MM.1S (cell line): ENCODE data around the gene CCDC86.

Source experiments
- CTCF ChIP-seq: fragments of 300-600 bp; sonication (generic); IDR thresholded peaks from 2 replicates; pipeline ENCODE4 v1.5.1; 2016; ENCODE audit warnings: antibody characterized with exemption, low read length, mixed read lengths
- EZH2 ChIP-seq: fragments of 300-600 bp; sonication (generic); optimal IDR thresholded peaks from 2 replicates; pipeline ENCODE3; 2017; ENCODE audit warnings: low read depth, mild to moderate bottlenecking, antibody characterized with exemption, low read length, mixed read lengths

- TF ChIP-seq CTCF (no peak), EZH2 (no peak)
Measured at GRCh38 chr11:60816590-60817157, 25.2 kb upstream of the CCDC86 start.
